UCSD-AML1 (cell line): ENCODE data around the gene SNX12.
"Not testable (repeated sequence)": the region's sequence is repeated elsewhere in the genome, so short reads cannot be mapped to it uniquely, and the experiment has no call there.

Source experiments
- DNase-seq: peaks from one replicate; lab custom pipeline; 2025; ENCODE audit not compliant: unreplicated experiment; lab: John Stamatoyannopoulos, UW

Gene SNX12

GRCh38 chrX:71095033-71095432, 26.9 kb upstream of the SNX12 start:
- no peak for DNase-seq

GRCh38 chrX:71091263-71091662, 23.1 kb upstream of the SNX12 start:
- DNase-seq: no peak

DNA sequence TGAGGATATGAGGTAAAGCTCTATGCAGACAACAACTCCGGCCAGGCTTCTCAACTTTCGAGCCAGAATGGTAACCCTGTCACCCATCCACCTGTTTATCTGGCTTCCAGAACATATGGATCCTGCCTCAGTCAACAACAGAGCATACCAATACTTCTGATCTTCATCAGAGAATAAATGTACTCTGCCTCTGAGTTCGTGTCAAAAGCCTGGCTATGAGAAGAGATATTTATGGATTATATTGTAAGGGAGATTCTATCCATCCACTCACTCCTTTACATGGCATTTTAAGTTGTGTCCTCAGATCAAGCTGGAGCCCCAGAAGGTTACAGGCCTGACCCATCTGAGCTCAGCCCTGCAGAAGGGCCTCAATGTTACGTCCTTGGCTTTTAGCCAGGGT, 17.8 kb upstream of the SNX12 start:
- DNase-seq: no peak

DNA sequence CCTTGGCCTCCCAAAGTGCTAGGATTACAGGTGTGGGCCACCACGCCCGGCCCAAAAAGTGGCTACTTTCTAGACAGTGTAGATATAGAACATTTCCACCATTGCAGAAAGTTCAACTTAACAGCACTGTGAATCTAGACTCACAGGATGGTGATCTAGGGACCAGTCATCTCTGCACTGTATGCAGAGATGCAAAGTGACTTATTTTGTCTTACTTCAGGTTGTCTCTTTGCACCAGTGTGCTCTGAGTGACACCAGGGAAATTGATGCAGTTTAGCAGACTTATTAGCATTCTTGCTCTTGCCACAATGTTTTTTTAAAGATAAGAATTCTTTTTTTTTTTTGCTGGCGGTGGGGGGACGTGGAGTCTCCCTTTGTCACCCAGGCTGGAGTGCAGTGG, 14.7 kb upstream of the SNX12 start:
- DNase-seq: no peak

DNA sequence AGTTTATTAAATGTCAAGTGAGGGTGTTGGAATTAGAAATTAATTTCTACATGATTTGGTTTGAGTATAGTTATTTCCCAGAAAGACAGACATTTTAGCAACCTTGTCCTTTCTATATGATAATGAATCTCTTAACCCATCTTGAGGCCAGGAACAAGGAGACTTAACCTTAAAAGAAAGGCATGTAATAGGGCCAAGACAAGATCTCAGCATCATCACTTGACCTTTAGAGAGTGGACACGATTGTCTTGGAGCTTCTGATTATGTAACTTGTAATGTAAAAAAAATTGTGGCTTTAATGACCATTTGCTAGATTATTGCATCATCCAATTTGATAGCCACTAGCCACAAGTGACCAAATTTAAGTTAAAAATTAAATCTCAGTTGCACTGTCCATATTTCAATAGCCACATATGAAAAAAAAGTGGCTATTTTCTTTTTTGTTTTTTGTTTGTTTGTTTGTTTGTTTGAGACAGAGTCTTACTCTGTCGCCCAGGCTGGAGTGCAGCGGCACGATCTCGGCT, 14.1 kb upstream of the SNX12 start:
- DNase-seq: no peak

DNA sequence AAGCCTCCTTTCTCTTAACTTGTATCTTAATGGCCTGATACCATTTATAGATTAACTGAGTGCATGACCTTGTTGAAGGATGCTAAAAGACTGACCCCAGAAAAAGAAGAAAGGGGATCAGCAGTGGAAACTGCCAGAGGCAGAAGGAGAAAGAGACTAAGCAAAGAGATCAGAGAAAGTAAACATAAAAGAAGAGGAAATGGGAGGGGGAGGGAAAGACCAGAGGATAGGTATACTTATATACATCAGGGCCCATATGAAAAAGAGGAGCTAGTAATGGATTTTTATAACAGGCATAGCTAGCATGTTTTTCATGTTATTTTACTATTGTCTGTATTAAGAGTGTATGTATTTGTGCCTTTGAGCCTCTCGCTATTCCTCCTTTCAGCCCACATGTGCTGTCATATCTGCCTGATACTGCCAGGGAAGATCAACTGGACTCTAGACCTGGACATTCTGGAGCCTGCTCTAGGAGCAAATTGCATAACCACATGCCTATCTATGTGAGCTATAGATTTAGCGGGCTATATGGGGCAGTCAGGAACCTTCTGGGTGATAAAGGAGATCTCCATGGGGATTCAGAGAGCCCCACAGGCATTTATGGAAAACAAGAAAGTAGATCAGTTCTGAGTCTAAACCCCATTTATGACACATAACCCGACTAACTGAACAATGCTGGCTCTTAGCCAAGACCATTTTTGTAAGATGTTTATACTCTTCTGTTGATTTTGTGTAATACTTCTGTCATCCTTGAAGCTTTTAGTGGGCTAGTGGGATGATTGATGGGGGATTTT, 13.4 kb upstream of the SNX12 start:
- DNase-seq: no peak

DNA sequence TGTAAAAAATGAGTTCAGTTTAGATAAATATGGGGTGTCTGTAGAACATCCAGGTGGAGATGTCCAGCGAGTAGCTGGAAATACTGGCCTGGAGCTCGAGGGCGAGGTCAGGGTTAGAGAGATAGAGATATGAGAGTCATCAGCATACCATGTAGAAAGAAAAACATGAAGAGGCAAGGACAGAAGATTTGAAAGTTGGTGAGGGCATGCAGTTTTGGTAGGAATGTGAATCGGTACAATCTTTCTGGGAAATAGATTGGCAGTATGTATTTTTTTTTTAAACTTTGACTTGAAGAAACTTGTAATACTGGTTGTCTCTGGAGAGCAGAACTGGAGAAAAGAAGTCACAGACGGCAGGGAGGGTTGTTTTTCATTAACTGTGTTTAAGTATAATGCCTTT, 2.4 kb upstream of the SNX12 start:
- DNase-seq: no peak

DNA sequence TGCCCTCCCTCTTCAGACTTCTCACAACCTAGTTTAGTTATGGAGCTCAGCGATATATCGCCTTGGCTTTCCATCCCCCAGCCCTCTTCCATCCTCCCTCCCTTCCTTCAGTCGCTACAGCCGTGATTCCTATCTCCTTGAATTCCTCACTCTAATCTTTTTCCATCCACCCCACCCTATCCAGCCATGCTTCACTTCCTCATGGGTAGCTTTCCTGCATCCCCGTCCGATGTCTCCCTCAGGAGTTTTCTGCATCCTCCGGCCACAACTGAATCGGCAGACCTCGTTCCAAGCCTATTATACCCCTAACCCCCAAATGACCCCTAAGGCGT, 456 bp downstream of the SNX12 start:
- no peak for DNase-seq

DNA sequence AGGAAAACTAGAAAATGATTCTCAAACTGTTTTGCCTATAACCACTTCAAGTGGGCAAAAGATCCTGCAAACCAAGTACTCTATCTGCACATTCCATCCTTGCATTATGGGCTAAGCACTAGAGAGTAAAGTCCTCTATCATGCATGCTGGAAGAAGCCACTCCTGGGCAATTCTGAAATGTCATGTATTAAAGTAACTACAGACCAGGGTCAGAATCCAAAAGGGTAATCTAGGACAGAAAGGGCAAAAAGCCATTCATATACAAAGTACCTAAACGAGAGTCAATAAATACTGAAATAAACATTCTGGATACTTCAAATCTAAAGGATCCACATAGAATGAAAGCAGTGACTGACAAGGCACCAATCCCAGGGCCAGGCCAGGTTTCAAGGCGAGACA, 1.0 kb downstream of the SNX12 start:
- no peak for DNase-seq

DNA sequence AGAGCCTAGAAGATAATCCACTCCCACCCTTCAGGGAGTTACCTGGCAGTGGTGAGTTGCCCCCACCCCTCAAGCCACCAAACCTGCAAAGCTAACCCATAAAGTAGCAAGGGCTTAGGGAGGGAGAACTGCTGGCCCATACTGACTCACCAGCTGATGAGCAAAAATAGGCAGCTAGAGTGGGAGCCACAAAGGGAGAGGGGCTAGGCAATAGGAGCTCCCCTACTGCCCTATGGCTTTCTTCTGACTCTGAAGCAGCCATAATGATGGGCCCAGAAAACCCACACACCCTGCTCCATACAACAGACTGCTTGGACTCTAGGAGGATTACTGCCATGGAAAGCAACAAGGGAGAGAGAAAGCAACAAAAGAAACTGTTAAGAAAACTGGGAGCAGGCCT, 8.0 kb downstream of the SNX12 start:
- no peak for DNase-seq

GRCh38 chrX:71057848-71058530, 10.1 kb downstream of the SNX12 start:
- no peak for DNase-seq

DNA sequence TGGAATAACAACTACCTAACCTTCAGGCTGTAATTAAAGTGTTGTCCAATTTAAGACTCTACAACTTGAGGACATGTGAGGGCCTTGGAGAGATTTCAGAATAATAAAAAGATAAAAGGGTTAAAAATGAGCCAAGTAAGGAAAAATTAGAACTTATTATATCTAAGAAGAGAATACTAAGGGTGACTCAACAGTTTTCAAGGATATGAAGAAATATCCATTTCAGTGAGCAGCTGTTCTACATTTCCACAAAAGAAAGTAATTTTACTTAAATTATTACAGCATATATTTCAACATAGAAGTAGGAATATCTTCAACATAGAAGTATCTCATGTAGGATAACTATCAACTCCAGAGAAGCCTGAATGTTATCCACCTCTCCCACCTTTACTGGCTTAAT, 11.3 kb downstream of the SNX12 start:
- DNase-seq: no peak

GRCh38 chrX:71053217-71053621, 14.9 kb downstream of the SNX12 start:
- no peak for DNase-seq

- DNase-seq: no peak
Observed at GRCh38 chrX:71052721-71053120, 15.4 kb downstream of the SNX12 start.

GRCh38 chrX:71047891-71048290, 20.2 kb downstream of the SNX12 start:
- not testable (repeated sequence) for DNase-seq

DNA sequence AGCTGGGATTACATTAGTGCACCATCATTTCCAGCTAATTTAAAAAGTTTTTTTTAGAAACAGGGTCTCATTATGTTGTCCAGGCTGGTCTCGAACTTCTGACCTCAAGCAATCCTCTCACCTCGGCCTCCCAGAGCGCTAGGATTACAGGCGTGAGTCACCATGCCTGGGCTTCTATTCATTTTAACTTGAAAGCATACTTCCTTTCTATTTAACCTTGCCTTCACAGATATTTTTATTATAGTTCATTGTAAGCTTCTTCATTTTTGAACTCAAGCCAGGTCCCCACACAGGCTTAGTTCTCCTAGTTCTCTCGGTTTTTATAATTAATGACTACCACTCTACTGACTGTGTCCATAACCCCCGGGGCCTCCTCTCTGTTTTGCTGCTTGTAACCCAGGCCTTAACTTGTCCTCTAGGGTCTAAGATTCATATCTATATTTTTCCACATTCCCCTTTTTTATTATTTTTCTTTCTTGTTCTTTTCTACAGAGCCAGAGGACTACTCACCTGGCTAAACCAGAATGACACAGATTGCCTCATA, 50.7 kb downstream of the SNX12 start:
- DNase-seq: no peak
